K562 (cell line): ENCODE measurements around the gene ABCC6. TPM values are rescaled to one million over a fixed set of nuclear protein-coding genes. Genes with fewer than 3 reads are reported as not detected.

ENCODE experiments used
- CBX1 ChIP-seq: sonication (generic); IDR thresholded peaks from 2 replicates; pipeline ENCODE4 v1.6.1; 2016; ENCODE audit warnings: antibody characterized with exemption, low read depth, mild to moderate bottlenecking
- CBX3 ChIP-seq, 2 experiments: IDR thresholded peaks; 1 replicate in 1 of 2; 2 replicates in 1 of 2; pipeline ENCODE4 v1.6.1; 2012; ENCODE audit warnings: inconsistent platforms in 2 of 2, low read length in 2 of 2, borderline replicate concordance in 1 of 2, control low read depth in 1 of 2
- CBX5 ChIP-seq: IDR thresholded peaks from 2 replicates; pipeline ENCODE4 v1.6.1; 2014; ENCODE audit warnings: low read depth, borderline replicate concordance
- FOXA1 ChIP-seq: fragments of 450-650 bp; IDR thresholded peaks from 2 replicates; pipeline ENCODE4 v1.6.1; 2016; ENCODE audit warnings: mild to moderate bottlenecking, borderline replicate concordance
- HDAC3 ChIP-seq: fragments of 450-650 bp; IDR thresholded peaks from 2 replicates; pipeline ENCODE4 v1.6.1; 2018; ENCODE audit warnings: borderline replicate concordance, mild to moderate bottlenecking, moderate library complexity; ENCODE audit not compliant: partially characterized antibody
- KLF10 ChIP-seq: fragments of 250-450 bp; sonication (Bioruptor Pico); IDR thresholded peaks from 2 replicates; pipeline ENCODE4 v1.6.1; 2021; ENCODE audit warnings: matching md5 sums
- POU5F1 ChIP-seq: fragments of 150-350 bp; IDR thresholded peaks from 2 replicates; pipeline ENCODE4 v1.6.1; 2014; ENCODE audit warnings: borderline replicate concordance, low read length, low read depth, mild to moderate bottlenecking; ENCODE audit not compliant: partially characterized antibody
- RCOR1 ChIP-seq, 2 experiments: IDR thresholded peaks; 2 replicates each; pipeline ENCODE4 v1.6.1; 2012; ENCODE audit warnings: low read depth in 2 of 2, low read length in 2 of 2, borderline replicate concordance in 1 of 2, improper control_type of control experiment in 1 of 2
- TRIM28 ChIP-seq: fragments of 450-650 bp; IDR thresholded peaks from 2 replicates; pipeline ENCODE4 v1.6.1; 2017
- YY1 ChIP-seq, 3 experiments: IDR thresholded peaks; 2 replicates each; pipeline ENCODE4 v1.6.1; 2011; ENCODE audit warnings: low read length in 2 of 3, mild to moderate bottlenecking in 2 of 3, moderate library complexity in 2 of 3, borderline replicate concordance in 1 of 3, control low read depth in 1 of 3, low read depth in 1 of 3; ENCODE audit not compliant: insufficient read depth in 3 of 3, insufficient replicate concordance in 2 of 3, control insufficient read depth in 1 of 3, insufficient read length in 1 of 3; ENCODE audit errors: extremely low read depth in 1 of 3
- ZNF384 ChIP-seq: IDR thresholded peaks from 2 replicates; pipeline ENCODE4 v1.6.1; 2012; ENCODE audit warnings: low read depth, low read length, improper control_type of control experiment
- polyA plus RNA-seq, 8 experiments: library from polyadenylated mRNA; depleted of rRNA in 4 of 8; stranded (reverse) in 5 of 8; unstranded in 3 of 8; fragments of >200 nt; fragmentation: Nextera tagmentation in 2 of 8; fragmentation: Illumina TruSeq in 1 of 8; extraction: Ambion mirVana in 2 of 8; extraction: Trizol in 1 of 8; gene quantifications; 2 replicates each; pipeline versions ENCODE4 v1.2.1 to v1.2.3, GENCODE V29; 2011 to 2014; ENCODE audit warnings: inconsistent platforms in 1 of 8, missing spikeins in 1 of 8
- total RNA-seq, 7 experiments: library from RNA; depleted of rRNA in 6 of 7; stranded (reverse); fragments of >200 nt in 6 of 7; fragmentation: Illumina TruSeq in 2 of 7; extraction: Trizol in 2 of 7; gene quantifications; 2 replicates each; pipeline versions ENCODE4 v1.2.1 to v1.2.3, GENCODE V29; 2011 to 2021; ENCODE audit warnings: low replicate concordance in 1 of 7
- TF ChIP-seq, protein P1 (sequence below): fragments of 150-350 bp; IDR thresholded peaks from 2 replicates; pipeline ENCODE4 v1.6.1; 2014; ENCODE audit warnings: low read depth, mild to moderate bottlenecking, low read length, borderline replicate concordance
- TF ChIP-seq, protein P2 (sequence below): fragments of 250-450 bp; sonication (Bioruptor Pico); IDR thresholded peaks from 2 replicates; pipeline ENCODE4 v1.5.0; 2020; ENCODE audit warnings: mild to moderate bottlenecking, borderline replicate concordance
- TF ChIP-seq, protein P3 (sequence below): sonication (generic); formaldehyde crosslinking; IDR thresholded peaks from 2 replicates; pipeline ENCODE4 v1.8.1; 2023; ENCODE audit warnings: mild to moderate bottlenecking, missing genetic modification reagents
- TF ChIP-seq, protein P4 (sequence below), 2 experiments: IDR thresholded peaks; 2 replicates each; pipeline ENCODE4 v1.6.1; 2011; ENCODE audit warnings: borderline replicate concordance in 1 of 2, control low read depth in 1 of 2, low read depth in 1 of 2, low read length in 1 of 2, mild to moderate bottlenecking in 1 of 2, mixed read lengths in 1 of 2, moderate library complexity in 1 of 2; ENCODE audit not compliant: insufficient read depth in 1 of 2, insufficient read length in 1 of 2, poor library complexity in 1 of 2, severe bottlenecking in 1 of 2; ENCODE audit errors: extremely low read depth in 1 of 2
- TF ChIP-seq, protein P5 (sequence below): fragments of 250-450 bp; sonication (Bioruptor Pico); IDR thresholded peaks from 2 replicates; pipeline ENCODE4 v1.5.1; 2021; ENCODE audit warnings: mild to moderate bottlenecking

ABCC6 gene
- total and polyA plus RNA-seq, 9 of the 15 experiments (the other 6 are each of a cell fraction or from before 2014, with no cell fraction given), result 0.03 to 0.46 (median 0.07) TPM; not detected in 4

DNA sequence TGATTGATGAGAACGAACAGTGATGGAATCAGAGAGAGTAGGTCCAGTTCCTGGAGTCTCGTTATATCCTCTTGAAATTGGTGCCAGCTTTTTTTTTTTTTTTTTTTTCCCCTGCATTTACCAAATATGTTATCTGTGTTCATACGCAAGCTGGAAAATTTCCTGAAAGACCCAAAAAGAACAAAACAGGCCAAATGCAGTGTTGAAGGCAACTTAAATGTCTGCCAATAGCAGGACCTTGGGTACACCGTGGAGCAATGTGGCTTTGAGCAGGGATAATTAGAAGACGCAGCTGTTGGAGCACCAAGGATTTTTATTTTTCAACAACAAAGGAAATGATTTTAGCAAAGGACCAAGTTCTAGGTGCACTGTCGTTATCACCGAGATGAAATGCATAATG, 105.0 kb downstream of the ABCC6 start (continued):
- TF ChIP-seq CBX3 (IDR thresholded peaks at IDR 0.05; ENCODE audit: borderline replicate concordance in 1 of 2, low read length in 2 of 2) (peak in 1 of 2 experiments; percentile 97; a peak in 2 of 3 replicates), CBX5 (peak; percentile 95), HDAC3 (no peak), POU5F1 (no peak), CBX1 (0 out of 2 replicates have a peak, but pooled peaks have one; percentile 55), TRIM28 (peak; percentile 94), RCOR1 (IDR thresholded peaks at IDR 0.05; ENCODE audit: borderline replicate concordance in 1 of 2, low read depth in 2 of 2, low read length in 2 of 2) (no peak), FOXA1 (no peak), ZNF384 (peak; percentile 77), YY1 (IDR thresholded peaks at IDR 0.05; ENCODE audit: borderline replicate concordance in 1 of 3, control insufficient read depth in 1 of 3, extremely low read depth in 1 of 3, insufficient read depth in 3 of 3, insufficient read length in 1 of 3, insufficient replicate concordance in 2 of 3, low read depth in 1 of 3, low read length in 2 of 3) (peak in 1 of 3 experiments; percentile 32), KLF10 (no peak)
- TF ChIP-seq, protein P1, sequence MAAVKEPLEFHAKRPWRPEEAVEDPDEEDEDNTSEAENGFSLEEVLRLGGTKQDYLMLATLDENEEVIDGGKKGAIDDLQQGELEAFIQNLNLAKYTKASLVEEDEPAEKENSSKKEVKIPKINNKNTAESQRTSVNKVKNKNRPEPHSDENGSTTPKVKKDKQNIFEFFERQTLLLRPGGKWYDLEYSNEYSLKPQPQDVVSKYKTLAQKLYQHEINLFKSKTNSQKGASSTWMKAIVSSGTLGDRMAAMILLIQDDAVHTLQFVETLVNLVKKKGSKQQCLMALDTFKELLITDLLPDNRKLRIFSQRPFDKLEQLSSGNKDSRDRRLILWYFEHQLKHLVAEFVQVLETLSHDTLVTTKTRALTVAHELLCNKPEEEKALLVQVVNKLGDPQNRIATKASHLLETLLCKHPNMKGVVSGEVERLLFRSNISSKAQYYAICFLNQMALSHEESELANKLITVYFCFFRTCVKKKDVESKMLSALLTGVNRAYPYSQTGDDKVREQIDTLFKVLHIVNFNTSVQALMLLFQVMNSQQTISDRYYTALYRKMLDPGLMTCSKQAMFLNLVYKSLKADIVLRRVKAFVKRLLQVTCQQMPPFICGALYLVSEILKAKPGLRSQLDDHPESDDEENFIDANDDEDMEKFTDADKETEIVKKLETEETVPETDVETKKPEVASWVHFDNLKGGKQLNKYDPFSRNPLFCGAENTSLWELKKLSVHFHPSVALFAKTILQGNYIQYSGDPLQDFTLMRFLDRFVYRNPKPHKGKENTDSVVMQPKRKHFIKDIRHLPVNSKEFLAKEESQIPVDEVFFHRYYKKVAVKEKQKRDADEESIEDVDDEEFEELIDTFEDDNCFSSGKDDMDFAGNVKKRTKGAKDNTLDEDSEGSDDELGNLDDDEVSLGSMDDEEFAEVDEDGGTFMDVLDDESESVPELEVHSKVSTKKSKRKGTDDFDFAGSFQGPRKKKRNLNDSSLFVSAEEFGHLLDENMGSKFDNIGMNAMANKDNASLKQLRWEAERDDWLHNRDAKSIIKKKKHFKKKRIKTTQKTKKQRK, result no peak
- TF ChIP-seq, protein P2, sequence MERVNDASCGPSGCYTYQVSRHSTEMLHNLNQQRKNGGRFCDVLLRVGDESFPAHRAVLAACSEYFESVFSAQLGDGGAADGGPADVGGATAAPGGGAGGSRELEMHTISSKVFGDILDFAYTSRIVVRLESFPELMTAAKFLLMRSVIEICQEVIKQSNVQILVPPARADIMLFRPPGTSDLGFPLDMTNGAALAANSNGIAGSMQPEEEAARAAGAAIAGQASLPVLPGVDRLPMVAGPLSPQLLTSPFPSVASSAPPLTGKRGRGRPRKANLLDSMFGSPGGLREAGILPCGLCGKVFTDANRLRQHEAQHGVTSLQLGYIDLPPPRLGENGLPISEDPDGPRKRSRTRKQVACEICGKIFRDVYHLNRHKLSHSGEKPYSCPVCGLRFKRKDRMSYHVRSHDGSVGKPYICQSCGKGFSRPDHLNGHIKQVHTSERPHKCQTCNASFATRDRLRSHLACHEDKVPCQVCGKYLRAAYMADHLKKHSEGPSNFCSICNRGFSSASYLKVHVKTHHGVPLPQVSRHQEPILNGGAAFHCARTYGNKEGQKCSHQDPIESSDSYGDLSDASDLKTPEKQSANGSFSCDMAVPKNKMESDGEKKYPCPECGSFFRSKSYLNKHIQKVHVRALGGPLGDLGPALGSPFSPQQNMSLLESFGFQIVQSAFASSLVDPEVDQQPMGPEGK (CRISPR knock-in tag), result no peak
- TF ChIP-seq, protein P3, sequence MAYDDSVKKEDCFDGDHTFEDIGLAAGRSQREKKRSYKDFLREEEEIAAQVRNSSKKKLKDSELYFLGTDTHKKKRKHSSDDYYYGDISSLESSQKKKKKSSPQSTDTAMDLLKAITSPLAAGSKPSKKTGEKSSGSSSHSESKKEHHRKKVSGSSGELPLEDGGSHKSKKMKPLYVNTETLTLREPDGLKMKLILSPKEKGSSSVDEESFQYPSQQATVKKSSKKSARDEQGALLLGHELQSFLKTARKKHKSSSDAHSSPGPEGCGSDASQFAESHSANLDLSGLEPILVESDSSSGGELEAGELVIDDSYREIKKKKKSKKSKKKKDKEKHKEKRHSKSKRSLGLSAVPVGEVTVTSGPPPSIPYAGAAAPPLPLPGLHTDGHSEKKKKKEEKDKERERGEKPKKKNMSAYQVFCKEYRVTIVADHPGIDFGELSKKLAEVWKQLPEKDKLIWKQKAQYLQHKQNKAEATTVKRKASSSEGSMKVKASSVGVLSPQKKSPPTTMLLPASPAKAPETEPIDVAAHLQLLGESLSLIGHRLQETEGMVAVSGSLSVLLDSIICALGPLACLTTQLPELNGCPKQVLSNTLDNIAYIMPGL (CRISPR knock-in tag), result no peak
- TF ChIP-seq, protein P4, sequence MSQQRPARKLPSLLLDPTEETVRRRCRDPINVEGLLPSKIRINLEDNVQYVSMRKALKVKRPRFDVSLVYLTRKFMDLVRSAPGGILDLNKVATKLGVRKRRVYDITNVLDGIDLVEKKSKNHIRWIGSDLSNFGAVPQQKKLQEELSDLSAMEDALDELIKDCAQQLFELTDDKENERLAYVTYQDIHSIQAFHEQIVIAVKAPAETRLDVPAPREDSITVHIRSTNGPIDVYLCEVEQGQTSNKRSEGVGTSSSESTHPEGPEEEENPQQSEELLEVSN (IDR thresholded peaks at IDR 0.05; ENCODE audit: borderline replicate concordance in 1 of 2, extremely low read depth in 1 of 2, insufficient read depth in 1 of 2, insufficient read length in 1 of 2, low read depth in 1 of 2, low read length in 1 of 2, poor library complexity in 1 of 2, severe bottlenecking in 1 of 2), result no peak
- TF ChIP-seq, protein P5, sequence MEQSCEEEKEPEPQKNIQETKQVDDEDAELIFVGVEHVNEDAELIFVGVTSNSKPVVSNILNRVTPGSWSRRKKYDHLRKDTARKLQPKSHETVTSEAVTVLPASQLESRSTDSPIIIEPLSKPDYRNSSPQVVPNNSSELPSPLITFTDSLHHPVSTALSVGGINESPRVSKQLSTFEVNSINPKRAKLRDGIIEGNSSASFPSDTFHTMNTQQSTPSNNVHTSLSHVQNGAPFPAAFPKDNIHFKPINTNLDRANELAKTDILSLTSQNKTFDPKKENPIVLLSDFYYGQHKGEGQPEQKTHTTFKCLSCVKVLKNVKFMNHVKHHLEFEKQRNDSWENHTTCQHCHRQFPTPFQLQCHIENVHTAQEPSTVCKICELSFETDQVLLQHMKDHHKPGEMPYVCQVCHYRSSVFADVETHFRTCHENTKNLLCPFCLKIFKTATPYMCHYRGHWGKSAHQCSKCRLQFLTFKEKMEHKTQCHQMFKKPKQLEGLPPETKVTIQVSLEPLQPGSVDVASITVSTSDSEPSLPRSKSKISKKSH (CRISPR knock-in tag), result 0 out of 2 replicates have a peak, but pooled peaks have one; percentile 32
